Pancreas (tissue), 10 donors: ENCODE measurements around the gene RBFOX1. TPM values are rescaled to one million over a fixed set of nuclear protein-coding genes. Genes with fewer than 3 reads are reported as not detected.

ENCODE experiments used
- ATAC-seq, 4 donors: fragments of 200-7000 bp; cut with Tn5 transposase; one replicate each; pipeline versions ENCODE4 v1.8.0 to v1.9.1; 2020; ENCODE audit warnings: mild to moderate bottlenecking in 4 of 4, moderate library complexity in 4 of 4
- DNase-seq, 6 donors: peaks; one replicate each; pipeline ENCODE4 v3.0.0-alpha.2; 2020
- FAIRE-seq: peaks from 2 replicates; lab custom pipeline; 2012; peaks lifted over from hg19 to GRCh38; lab: Jason Lieb, UNC
- H3K27ac ChIP-seq, 4 donors: fragments of 200-600 bp; sonication (generic); 1 replicate in 3 of 4; 2 replicates in 1 of 4; pipeline versions ENCODE4 v1.5.0 to v1.8.0; 2020
- H3K27me3 ChIP-seq, 4 donors: fragments of 200-600 bp; one replicate each; pipeline ENCODE4 v1.8.0; 2021
- H3K36me3 ChIP-seq, 3 donors: fragments of 200-600 bp; sonication (generic) in 1 of 3; one replicate each; pipeline versions ENCODE4 v1.5.0 to v1.8.0; 2020 to 2021
- H3K4me1 ChIP-seq, 3 donors: fragments of 200-600 bp; one replicate each; pipeline ENCODE4 v1.8.0; 2021
- H3K4me3 ChIP-seq, 4 donors: fragments of 200-600 bp; sonication (generic) in 2 of 4; one replicate each; pipeline versions ENCODE4 v1.5.0 to v1.8.0; 2020 to 2021
- H3K9me3 ChIP-seq, 4 donors: fragments of 200-600 bp; one replicate each; pipeline ENCODE4 v1.8.0; 2021
- CTCF ChIP-seq, 4 donors: fragments of 200-600 bp; sonication (generic) in 3 of 4; IDR thresholded peaks; one replicate each; pipeline versions ENCODE4 v1.5.0 to v1.8.0; 2021; ENCODE audit warnings: antibody characterized with exemption in 4 of 4
- WGBS, 2 donors: extraction: QIAGEN DNeasy Blood & Tissue Kit; methylation state at CpG; one replicate each; pipeline ENCODE4 v1.1.7; 2013; 5-methylcytosine and 5-hydroxymethylcytosine counted together
- intact Hi-C, 3 donors: fragments of 100-400 bp; cut with DNase I; formaldehyde crosslinking; loops; one replicate each; pipeline versions ENCODE4 v1.11.1 to v1.14.2; 2022
- polyA plus RNA-seq, 2 donors: library from polyadenylated mRNA; stranded (reverse); fragments of 200-250 nt; gene quantifications; one replicate each; pipeline ENCODE4 v1.2.3, GENCODE V29; 2013
- total RNA-seq, 6 donors: library from RNA; stranded (reverse); fragmentation: NEBNext Ultra II Directional in 4 of 6; extraction: Animal tissue kit (Norgen Biotek cat#: 25700) in 4 of 6; gene quantifications; one replicate each; pipeline versions ENCODE4 v1.2.1 to v1.2.4, GENCODE V29; 2021 to 2023
- donor health status: healthy with polysubstance abuse.
- donor health status: DM: no; HTN: no; CAD: no; lungs with moderate emphysema.
- donor health status: DM: no; HTN: no; CAD: no.
- donor health status: control.
- donor health status: control.
- donor health status: Bipolar disorder and iron deficiency.
- donor health status: DM: yes; HTN: yes; CAD: no.
- donor health status: DM: no; HTN: no; CAD: no.
- donor health status: DM: no; HTN: no; CAD: no.
- donor health status: DM: yes; HTN: yes; CAD: no.

Gene RBFOX1
- total and polyA plus RNA-seq, 8 donors: 0.12 to 0.28 (median 0.15) TPM; not detected in 3

- Histone ChIP-seq H3K4me1 (no peaks in the 10 kb centered on the region), H3K27ac (no peak overlapping the region), H3K27me3 (no peaks in the 10 kb centered on the region), H3K9me3 (no peaks in the 10 kb centered on the region), H3K4me3 (no peak overlapping the region), H3K36me3 (no peaks in the 10 kb centered on the region)
- DNase-seq (no peak), ATAC-seq (no peak), FAIRE-seq (no peak)
- WGBS, 2 donors: 54 to 65% methylated on average over 4 of the region's 4 CpGs
- intact Hi-C loops: no loop called here
- TF ChIP-seq CTCF (IDR thresholded peaks at IDR 0.05): no peak
Observed at GRCh38 chr16:7342598-7342997, 10.0 kb downstream of the RBFOX1 start.

- Histone ChIP-seq H3K27ac (no peak overlapping the region), H3K4me3 (no peak overlapping the region), H3K9me3 (no peaks in the 10 kb centered on the region), H3K4me1 (no peaks in the 10 kb centered on the region), H3K27me3 (no peaks in the 10 kb centered on the region), H3K36me3 (no peaks in the 10 kb centered on the region)
- no peak for TF ChIP-seq CTCF (IDR thresholded peaks at IDR 0.05)
- FAIRE-seq (no peak), ATAC-seq (no peak), DNase-seq (no peak)
- WGBS, 2 donors: 67 to 73% methylated on average over 6 of the region's 6 CpGs
- intact Hi-C loops: no loop called here
Observed at GRCh38 chr16:7343243-7343642, 10.6 kb downstream of the RBFOX1 start.

- Histone ChIP-seq H3K4me1 (no peaks in the 10 kb centered on the region), H3K9me3 (no peaks in the 10 kb centered on the region), H3K27me3 (no peaks in the 10 kb centered on the region), H3K4me3 (no peak overlapping the region), H3K36me3 (no peaks in the 10 kb centered on the region), H3K27ac (no peak overlapping the region)
- no peak for DNase-seq
- intact Hi-C loops: no loop called here
- no peak for TF ChIP-seq CTCF (IDR thresholded peaks at IDR 0.05)
- FAIRE-seq: no peak
- no peak for ATAC-seq
- WGBS, 2 donors: 39 to 46% methylated on average over 23 of the region's 23 CpGs
Observed at GRCh38 chr16:7344830-7345780, 12.5 kb downstream of the RBFOX1 start.

- no peaks in the 10 kb centered on the region for H3K9me3 ChIP-seq
- FAIRE-seq: no peak
- H3K4me3 ChIP-seq: no peak overlapping the region
- intact Hi-C loops: no loop called here
- no peaks in the 10 kb centered on the region for H3K36me3 ChIP-seq
- no peaks in the 10 kb centered on the region for H3K27me3 ChIP-seq
- 60% methylated on average over 2 of the region's 2 CpGs for WGBS, 2 donors
- ATAC-seq: no peak
- DNase-seq: no peak
- no peaks in the 10 kb centered on the region for H3K4me1 ChIP-seq
- no peak overlapping the region for H3K27ac ChIP-seq
- TF ChIP-seq CTCF (IDR thresholded peaks at IDR 0.05): no peak
Observed at GRCh38 chr16:7350806-7351205, 18.2 kb downstream of the RBFOX1 start.
